H1 (cell line): Measurements from ENCODE around the gene NPY4R.
"Not testable (repeated sequence)": the region's sequence is repeated elsewhere in the genome, so short reads cannot be mapped to it uniquely, and the experiment has no call there.

Experiments used
- CHD2 ChIP-seq: IDR thresholded peaks from 2 replicates; pipeline ENCODE4 v1.6.1; 2012; ENCODE audit warnings: low read length, improper control_type of control experiment
- CTCF ChIP-seq, 3 experiments: IDR thresholded peaks; 1 replicate in 2 of 3; 2 replicates in 1 of 3; pipeline versions ENCODE4 v1.5.1 to v1.6.1; 2011; ENCODE audit warnings: low read length in 3 of 3, mild to moderate bottlenecking in 3 of 3, inconsistent platforms in 2 of 3, low read depth in 1 of 3, moderate library complexity in 1 of 3; ENCODE audit not compliant: insufficient read depth in 1 of 3; ENCODE audit errors: control extremely low read depth in 1 of 3
- EP300 ChIP-seq, 2 experiments: IDR thresholded peaks; 1 replicate in 1 of 2; 2 replicates in 1 of 2; pipeline ENCODE4 v1.6.1; 2011 to 2012; ENCODE audit warnings: low read depth in 2 of 2, low read length in 2 of 2, mild to moderate bottlenecking in 2 of 2, borderline replicate concordance in 1 of 2, inconsistent platforms in 1 of 2, moderate library complexity in 1 of 2
- MAX ChIP-seq: IDR thresholded peaks from 2 replicates; pipeline ENCODE4 v1.6.1; 2012; ENCODE audit warnings: inconsistent platforms
- POLR2AphosphoS5 ChIP-seq: IDR thresholded peaks from 2 replicates; pipeline ENCODE4 v1.6.1; 2011; ENCODE audit warnings: low read depth, low read length
- RAD21 ChIP-seq, 2 experiments: IDR thresholded peaks in 1 of 2; conservative IDR thresholded peaks in 1 of 2; 2 replicates each; pipeline ENCODE4 v1.6.1; 2011; ENCODE audit warnings: low read depth in 2 of 2, low read length in 2 of 2, improper control_type of control experiment in 1 of 2, inconsistent platforms in 1 of 2, mild to moderate bottlenecking in 1 of 2, moderate library complexity in 1 of 2

GRCh38 chr10:46441837-46442278 is 23.9 kb downstream of the NPY4R start:
- TF ChIP-seq EP300 (IDR thresholded peaks at IDR 0.05; ENCODE audit: borderline replicate concordance in 1 of 2, low read depth in 2 of 2, low read length in 2 of 2); MAX; POLR2AphosphoS5; CTCF (IDR thresholded peaks at IDR 0.05; ENCODE audit: control extremely low read depth in 1 of 3, insufficient read depth in 1 of 3, low read depth in 1 of 3, low read length in 3 of 3); RAD21 (IDR thresholded peaks at IDR 0.05 in 1 of 2, conservative IDR thresholded peaks at IDR 0.05 in 1 of 2; ENCODE audit: low read depth in 2 of 2, low read length in 2 of 2); CHD2: not testable (repeated sequence)
